ENCODE results near the gene GATAD2B. TPM values are rescaled to one million over a fixed set of nuclear protein-coding genes. Genes with fewer than 3 reads are reported as not detected.
A peak's percentile ranks its signal among the peaks of the same experiment; 100 is the strongest.
"Not testable (repeated sequence)": the region's sequence is repeated elsewhere in the genome, so short reads cannot be mapped to it uniquely, and the experiment has no call there.

The GATAD2B gene
- polyA plus RNA-seq, 1 donor, result 19.6 TPM

DNA sequence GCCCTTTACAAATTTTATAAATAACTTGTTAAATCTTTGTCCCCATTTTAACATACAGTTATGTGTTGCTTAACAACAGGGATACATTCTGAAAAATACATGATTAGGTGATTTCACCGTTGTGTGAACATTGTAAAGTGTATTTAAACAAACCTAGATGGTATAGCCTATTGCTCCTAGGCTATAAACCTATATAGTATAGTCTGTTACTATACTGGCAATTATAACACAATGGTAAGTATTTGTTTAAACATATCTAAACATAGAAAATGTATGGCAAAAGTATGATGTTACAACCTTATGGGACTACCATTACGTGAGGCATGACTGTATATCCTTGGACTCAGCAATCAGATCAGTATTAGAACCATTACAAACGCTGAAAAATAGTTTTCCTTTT lies 36.6 kb downstream of the GATAD2B start:
- no peak for DNase-seq

DNA sequence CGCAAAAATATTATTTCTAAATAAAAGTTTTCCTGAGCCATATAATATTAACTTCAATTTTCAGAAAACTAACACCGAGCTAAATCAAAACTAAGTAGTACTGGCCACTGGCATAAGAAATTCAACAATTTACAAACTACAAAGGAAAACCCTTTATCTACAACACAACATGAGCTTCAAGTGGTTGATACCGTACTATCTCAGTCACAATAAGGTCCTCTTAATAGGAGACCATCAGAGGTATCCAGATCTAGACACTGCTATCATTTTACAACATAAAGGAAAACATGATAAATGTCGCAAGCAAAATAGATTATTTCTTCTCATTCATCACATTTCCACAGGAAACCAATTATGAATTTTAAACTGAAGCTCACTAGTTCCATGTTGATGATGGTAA lies 39.5 kb downstream of the GATAD2B start:
- no peak for DNase-seq

DNA sequence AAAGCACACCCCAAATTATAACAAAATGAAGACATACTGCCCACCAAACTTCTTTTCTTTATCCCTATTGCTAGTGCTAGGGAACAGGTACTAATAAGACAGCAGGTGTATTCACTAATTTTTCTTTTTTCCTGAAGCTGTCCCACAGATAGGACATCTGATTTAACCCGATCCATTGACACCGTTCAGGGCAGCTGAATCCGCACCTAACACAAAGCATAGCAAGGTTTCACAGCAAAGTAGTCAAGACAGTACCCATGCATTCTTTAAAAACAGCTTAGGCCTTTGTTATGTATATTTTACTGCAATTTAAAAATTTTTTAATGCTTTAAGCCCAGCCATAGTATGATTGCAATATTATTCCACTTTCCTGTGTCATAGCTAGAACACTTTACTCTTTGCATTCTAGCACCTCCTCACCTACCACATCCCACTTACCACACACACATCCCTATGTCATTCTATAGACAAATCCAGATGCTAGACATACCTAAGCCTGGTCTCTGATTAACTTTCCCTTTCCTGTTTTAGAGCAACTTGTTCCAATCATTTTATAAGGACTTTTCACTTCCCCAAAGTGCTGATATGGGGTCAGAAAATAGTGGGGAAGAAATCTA lies 40.4 kb downstream of the GATAD2B start:
- no peak for DNase-seq

DNA sequence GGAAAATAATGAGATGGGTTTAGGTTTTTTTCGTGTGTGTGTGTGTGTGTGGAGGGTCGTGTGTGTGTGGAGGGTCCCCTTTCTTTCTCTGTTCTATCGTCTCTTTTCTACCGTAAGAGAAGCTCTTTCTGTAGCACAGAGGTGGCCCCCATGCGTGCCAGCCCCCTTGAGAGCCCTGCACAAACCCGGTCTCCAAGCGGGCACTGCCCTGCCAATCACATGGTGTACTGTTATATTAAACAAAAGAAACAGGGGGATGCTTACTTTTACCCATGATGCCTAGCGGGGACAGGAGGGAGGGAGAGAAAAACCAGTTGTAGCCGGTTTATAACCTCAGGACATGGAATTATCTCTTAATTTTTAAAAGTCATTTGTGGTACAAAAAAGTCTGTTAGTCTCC lies 41.0 kb downstream of the GATAD2B start:
- peak; percentile 56 for DNase-seq

DNA sequence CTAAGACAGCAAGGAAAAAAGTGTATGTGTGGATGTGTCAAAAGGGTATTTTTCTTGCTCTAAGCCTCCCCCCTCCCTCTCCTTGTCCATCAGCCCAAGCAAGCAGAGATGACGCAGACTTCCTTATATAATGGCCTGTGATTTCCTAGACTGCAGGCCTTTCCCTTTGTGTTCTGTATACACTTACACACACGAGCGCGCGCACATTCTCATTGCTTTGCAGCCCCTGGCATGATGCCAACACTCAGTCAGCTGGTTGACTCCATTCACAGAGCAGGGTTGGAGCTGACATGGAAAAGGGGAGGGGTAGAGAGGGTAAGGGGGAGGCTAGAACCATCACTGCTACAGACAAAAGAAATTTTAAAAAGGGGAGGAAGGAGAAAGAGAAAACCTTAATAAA lies 41.8 kb downstream of the GATAD2B start:
- peak; percentile 94 for DNase-seq

DNA sequence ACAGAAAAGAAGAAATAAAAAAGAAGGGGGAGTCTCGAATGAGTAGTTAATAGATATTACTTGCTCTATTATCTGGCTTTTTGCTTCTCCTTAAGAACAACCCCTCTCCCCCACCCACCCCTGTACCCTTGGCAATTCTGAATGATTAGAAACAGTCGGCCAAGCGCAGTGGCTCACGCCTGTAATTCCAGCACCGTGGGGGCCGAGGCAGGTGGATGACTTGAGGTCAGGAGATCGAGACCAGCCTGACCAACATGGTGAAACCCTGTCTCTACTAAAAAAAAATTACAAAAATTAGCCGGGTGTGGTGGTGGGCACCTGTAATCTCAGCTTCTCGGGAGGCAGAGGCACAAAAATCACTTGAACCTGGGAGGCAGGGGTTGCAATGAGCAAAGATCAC lies 42.7 kb downstream of the GATAD2B start:
- DNase-seq, result no peak

DNA sequence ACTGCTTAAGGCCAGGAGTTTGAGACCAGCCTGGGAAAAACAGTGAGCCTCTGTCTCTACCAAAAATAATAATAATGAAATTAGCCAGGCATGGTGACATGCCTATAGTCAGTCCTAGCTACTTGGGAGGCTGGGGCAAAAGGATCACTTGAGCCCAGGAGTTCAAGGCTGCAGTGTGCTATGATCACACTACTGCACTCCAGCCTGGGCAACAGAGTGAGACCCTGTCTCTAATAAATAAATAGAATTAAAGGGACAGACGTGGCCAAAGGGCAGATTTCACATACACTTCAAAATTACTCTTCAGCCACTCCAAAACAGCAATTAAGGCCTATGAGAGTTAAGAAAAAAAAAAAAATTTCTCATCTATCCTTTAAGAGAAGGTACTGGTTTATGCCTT lies 45.7 kb downstream of the GATAD2B start:
- DNase-seq, result no peak

DNA sequence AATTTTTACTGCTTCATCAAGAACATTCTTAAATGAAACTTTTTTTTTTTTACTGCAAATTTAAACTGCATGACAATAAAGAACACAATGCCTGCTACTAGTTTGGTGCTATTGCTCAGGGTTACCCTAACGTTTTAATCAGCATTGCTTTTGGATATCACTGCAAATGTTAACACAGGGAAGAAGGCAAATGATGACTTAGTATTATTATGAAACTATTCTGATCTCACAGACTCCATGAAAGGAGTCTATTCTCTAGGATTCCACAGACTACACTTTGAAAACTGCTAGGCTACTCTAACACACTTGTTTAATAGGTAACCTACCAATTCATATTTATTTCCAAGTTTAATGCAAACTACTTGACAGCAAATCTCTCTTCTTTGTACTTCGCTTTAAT lies 49.8 kb downstream of the GATAD2B start:
- DNase-seq, result no peak

DNA sequence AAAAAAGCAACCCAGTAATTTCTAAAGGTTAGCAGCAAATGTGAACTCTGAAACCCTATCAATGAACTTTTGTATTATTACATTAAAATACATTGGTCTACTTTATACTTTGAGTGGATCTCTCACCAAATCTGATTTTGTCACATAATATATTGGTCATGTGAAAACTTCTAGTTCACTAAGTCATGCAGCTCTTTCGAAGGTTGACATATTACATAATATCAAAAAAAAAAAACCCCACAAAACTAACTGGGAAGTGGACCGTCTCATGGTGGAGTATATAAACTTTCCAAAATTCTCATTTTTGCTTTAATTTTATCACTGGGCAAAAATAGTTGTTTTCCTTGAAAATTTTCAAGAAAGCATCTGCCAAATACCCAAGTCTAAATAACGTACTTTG lies 50.4 kb downstream of the GATAD2B start:
- no peak for DNase-seq

DNA sequence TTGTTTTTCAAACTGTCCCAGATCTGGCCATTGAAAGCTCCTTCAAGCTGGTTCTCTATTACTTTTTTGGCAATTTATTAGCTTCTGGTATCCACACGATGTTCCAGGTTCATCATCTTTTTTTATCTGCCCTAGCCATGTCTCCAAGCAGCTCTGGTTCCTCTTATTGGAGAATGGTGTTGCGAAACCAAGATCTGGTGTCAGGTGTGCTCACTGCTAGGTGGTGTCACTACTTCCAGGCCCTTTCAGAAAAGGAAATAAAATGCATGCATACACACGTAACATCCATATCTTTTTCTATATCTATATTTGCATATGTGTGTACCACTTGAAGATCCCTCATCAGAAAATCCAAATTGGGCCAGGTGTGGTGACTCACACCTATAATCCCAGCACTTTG lies 53.3 kb downstream of the GATAD2B start:
- no peak for DNase-seq

DNA sequence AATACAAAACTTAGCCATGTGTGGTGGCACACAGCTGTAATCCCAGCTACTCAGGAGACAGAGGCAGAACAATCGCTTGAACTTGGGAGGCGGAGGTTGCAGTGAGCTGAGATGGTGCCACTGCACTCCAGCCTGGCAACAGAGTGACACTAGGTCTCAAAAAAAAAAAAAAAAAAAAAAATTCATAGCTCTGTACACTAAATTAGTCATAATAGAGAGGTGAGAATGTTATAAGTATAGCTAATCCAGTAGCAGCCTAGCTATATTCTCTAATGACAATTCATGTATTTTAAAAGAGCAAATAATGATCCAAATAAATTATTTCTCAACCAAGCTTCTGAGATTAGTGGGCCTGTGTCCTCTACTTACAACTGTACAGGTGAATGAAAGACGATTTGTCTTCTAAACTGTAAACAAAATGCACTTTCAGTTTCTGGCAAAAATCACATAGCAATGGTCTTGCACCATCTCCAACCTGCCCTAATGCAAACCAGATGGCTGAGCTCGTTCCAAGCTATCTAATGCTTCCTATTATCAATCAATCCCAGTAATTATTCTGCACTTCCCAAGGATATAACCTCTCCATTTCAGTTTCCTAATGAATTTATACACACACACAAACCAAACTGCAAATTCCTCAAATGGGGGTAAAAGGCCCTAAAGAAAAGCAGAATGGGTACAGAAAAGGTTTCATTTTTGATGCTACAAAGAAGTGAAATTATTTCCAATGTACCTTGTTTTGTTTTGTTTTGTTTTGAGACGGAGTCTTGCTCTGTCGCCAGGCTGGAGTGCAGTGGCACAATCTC lies 56.5 kb downstream of the GATAD2B start:
- DNase-seq, result no peak

DNA sequence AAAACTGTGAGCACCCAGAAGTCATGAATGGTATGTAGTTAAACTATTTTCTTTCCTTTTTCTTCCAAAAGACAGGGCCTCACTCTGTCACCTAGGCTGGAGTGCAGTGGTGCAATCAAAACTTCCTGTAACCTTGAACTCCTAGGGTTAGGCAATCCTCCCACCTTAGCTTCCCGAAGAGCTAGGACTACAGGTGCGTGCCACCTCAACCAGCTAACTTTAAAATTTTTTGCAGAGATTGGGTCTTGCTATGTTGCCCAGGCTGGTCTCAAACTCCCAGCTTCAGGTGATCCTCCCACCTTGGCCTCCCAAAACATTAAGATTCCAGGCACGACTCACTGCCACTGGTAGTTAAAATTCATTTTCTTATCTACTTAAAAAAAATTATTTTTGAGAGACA lies 62.5 kb downstream of the GATAD2B start:
- DNase-seq, result no peak

DNA sequence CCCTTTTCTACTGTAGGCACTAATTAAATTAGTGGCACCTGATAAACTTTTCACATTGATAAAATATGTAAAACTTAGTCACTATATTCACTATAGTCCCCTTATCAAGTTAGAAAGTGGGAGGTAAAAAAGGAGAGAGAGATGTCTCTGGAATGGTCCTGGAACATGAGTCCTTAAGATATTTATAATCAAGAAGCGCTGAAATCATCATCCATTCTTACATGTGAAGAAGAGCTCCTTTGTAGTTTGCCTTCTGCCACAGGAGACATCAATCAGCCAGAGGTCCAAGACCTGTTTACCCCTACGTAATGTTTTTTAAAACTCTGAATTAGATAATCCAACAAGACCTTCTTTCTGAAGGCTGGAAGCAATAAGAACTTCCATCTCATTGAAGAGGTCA lies 65.3 kb downstream of the GATAD2B start:
- DNase-seq, result no peak

DNA sequence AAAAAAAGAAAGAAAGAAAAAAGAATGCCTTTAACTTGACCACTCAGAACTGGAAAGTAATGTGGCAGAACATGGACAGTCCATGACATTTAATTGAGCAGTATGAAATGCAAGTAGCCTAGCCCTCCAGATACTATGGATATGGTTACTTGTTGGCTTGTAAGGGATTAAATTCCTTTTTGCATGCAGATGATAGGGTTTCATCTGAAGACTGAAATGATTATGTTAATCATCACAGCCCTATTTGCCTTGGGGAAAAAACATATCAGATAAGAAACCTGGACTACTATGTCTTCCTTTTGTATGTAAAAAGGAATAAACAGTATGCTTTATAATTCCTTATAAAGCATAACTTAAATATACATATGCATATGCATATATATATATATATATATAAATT lies 66.0 kb downstream of the GATAD2B start:
- no peak for DNase-seq

DNA sequence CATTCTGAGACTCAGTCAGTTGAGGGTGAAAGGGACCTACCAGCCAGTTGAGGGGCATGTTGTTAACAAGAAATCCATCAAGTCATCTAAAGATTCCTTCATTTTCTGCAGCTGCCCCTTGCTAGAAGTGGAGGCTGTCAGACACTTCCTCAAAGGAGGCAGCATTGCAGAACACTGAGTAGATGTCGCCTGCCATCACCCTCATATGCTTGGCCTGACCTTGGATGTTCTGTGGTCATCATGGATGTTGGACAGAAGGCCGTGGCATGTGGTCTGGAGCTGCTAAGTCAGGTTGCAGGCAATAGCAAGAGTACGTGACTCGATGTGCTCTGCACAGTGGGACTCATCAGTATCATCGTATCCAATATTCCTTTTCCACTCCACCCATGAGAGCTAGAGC lies 70.6 kb downstream of the GATAD2B start:
- DNase-seq, result no peak

DNA sequence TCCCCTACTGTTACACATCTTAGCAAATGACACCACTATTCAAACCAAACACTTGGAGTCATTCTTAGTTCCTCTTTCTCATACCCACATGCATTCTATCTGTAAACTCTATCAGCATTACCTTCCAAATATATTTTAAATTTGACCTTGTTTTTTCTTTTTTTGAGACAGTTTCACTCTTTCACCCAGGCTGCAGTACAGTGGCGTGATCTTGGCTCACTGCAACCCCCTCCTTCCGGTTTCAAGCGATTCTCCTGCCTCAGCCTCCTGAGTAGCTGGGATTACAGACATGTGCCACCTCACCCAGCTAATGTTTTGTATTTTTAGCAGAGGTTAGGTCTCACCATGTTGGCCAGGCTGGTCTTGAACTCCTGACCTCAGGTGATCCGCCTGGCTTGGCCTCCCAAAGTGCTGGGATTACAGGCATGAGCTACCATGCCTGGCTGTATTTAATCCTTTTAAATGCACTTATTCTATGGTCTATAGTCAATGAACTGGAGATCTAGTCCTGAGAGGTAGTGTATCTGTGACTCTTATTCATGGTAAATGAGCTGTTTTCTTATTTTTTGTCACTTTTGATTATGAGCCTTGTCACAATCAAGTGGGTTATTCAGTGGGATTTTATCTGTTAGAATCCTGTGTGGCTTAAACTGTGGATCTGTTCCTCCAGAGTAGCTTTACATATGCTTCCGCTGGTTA lies 73.1 kb downstream of the GATAD2B start:
- DNase-seq, result no peak

DNA sequence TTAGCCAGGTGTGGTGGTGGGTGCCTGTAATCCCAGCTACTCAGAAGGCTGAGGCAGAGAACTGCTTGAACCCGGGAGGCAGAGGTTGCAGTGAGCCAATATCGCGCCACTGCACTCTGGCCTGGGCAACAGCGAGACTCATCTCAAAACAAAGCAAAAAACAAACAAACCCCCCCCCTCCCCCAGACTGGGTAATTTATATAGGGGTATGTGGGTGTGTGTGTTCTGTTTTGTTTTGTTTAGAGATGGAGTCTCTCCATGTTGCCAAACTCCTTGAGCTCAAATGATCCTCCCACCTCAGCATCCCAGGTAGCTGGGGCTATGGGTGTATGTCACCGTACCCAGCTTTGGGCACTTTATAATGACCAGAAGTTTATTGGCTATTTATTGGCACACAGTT lies 74.0 kb downstream of the GATAD2B start:
- no peak for DNase-seq

DNA sequence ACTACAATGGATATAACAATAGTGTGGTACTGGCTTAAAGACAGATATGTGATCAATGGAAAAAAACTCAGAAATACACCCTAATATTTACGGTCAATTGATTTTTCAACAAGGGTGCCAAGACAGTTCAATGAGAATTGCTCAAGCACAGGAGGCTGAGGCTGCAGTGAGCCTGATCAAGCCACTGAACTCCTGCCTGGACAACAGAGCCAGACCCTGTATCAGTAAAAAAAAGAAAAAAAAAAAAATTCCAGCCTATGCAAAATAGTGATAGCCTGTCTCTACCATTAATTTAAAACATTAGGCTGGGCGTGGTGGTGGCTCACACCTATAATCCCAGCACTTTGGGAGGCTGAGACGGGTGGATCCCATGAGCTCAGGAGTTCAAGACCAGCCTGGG lies 77.6 kb downstream of the GATAD2B start:
- DNase-seq, result no peak

DNA sequence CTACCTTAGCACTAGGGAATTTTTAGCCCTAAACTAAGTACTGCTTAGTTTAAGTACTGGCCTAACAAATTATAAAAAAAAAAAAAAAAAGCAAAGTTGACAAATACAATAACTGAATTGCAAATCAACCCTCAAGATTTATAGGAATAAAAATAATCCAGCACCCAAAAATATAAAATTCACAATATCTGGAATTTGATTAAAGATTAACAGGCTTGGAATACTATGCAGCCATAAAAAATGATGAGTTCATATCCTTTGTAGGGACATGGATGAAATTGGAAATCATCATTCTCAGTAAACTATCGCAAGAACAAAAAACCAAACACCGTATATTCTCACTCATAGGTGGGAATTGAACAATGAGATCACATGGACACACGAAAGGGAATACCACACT lies 78.4 kb downstream of the GATAD2B start:
- DNase-seq, result not testable (repeated sequence)

DNA sequence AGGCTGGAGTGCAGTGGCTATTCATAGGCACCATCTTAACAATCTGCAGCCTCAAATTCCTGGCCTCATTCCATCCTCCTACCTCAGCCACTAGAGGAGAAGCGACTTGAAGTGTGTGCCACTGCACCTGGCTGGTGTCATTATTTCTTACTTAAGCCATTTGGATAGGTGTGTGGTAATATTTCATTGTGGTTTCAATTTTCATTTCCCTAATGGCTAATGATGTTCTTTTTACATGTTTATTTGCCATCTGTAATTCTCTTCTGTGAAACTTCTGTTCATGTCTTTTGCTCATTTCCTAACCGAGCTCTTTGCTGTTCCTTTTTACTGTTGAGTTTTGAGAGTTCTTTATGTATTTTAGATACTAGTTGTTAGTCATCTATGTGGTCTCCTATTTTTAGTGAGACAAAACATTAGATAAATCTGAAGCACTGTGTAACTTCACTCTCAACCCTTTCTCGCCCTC lies 80.7 kb downstream of the GATAD2B start:
- DNase-seq, result no peak

DNA sequence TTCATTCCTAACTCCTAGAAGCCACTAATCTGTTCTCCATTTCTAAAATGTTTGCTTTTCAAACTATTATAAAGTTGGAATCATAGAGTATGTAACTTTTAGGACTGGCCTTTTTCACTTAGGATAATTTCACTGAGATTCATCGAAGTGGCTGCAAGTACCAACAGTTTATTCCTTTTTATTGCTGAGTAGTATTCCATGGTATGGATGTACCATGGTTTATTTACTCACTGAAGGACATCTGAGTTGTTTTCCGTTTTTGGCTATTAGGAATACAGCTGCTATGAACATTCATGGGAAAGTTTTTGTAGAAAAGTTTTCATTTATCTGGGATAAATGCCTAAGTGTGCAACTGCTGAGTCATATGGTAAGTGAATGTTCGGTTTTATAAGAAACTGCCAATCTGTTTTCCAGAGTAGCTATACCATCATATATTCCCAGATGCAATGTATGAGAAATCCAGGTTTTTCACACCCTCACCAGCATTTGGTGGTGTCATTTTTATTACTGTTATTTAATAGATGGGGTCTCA lies 81.2 kb downstream of the GATAD2B start:
- no peak for DNase-seq

DNA sequence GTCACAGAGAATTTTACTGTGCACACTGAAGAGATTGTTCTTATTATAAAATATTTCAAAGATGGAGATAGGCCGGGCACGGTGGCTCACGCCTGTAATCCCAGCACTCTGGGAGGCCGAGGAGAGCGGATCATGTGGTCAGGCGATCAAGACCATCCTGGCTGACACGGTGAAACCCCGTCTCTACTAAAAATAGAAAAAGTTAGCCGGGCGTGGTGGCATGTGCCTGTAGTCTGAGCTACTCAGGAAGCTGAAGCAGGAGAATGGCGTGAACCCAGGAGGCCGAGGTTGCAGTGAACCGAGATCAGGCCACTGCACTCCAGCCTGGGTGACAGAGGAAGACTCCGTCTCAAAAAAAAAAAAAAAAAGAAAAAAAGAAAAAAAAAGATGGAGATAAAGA lies 82.0 kb downstream of the GATAD2B start:
- not testable (repeated sequence) for DNase-seq

DNA sequence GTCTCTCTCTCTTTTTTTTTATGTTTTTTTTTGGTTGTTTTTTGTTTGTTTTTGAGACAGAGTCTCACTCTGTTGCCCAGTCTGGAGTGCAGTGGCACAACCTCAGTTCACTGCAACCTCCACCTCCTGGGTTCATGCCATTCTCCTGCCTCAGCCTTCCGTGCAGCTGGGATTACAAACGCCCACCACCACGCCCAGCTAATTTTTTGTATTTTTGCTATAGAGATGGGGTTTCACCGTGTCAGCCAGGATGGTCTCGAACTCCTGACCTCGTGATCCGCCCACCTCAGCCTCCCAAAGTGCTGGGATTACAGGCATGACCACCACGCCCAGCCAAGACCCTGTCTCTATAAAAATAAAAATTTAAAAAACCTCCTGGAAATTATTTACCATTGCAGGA lies 88.8 kb downstream of the GATAD2B start:
- DNase-seq, result not testable (repeated sequence)

DNA sequence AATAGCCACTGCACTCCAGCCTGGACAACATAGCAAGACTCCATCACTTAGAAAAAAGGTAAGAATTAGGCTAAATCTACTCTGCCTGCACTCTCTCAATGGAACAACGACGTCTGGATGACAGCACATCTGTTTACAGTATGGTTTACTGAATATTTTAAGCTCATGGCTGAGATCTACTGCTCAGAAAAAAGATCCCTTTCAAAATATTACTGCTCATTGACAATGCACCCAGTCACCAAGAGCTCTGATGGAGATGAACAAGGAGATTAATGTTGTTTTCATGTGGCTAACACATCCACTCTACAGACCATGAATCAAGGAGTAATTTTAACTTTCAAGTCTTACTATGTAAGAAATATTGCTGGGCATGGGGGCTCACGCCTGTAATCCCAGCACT lies 89.6 kb downstream of the GATAD2B start:
- no peak for DNase-seq
